HepG2 (cell line): Measurements from ENCODE around the gene ALDOA.

Source experiments
- ATF7 ChIP-seq, 2 experiments: fragments of 450-650 bp in 1 of 2; sonication (generic) in 1 of 2; formaldehyde crosslinking in 1 of 2; IDR thresholded peaks; 2 replicates each; pipeline versions ENCODE4 v1.4.0 to v1.6.1; 2016 to 2020; ENCODE audit warnings: antibody characterized with exemption in 1 of 2, mild to moderate bottlenecking in 1 of 2, missing genetic modification reagents in 1 of 2
- BCL6 ChIP-seq: IDR thresholded peaks from 2 replicates; pipeline ENCODE4 v1.6.1; 2016; ENCODE audit warnings: missing genetic modification reagents, missing compliant biosample characterization
- BHLHE40 ChIP-seq: IDR thresholded peaks from 2 replicates; pipeline ENCODE4 v1.6.1; 2011; ENCODE audit warnings: low read length, improper control_type of control experiment
- CTCF ChIP-seq: sonication (generic); formaldehyde crosslinking; IDR thresholded peaks from 2 replicates; pipeline ENCODE4 v1.5.0; 2020; ENCODE audit warnings: mild to moderate bottlenecking, missing genetic modification reagents, moderate library complexity
- PLSCR1 ChIP-seq: sonication (generic); formaldehyde crosslinking; IDR thresholded peaks from 2 replicates; pipeline ENCODE4 v1.5.0; 2020; ENCODE audit warnings: missing genetic modification reagents, mild to moderate bottlenecking, borderline replicate concordance
- POLR2A ChIP-seq, 2 experiments: IDR thresholded peaks; 2 replicates each; pipeline ENCODE4 v1.6.1; 2011; ENCODE audit warnings: low read depth in 2 of 2, low read length in 2 of 2, mild to moderate bottlenecking in 1 of 2, moderate library complexity in 1 of 2; ENCODE audit not compliant: insufficient read depth in 1 of 2
- ZNF12 ChIP-seq: sonication (generic); formaldehyde crosslinking; IDR thresholded peaks from 2 replicates; pipeline ENCODE4 v1.5.0; 2020; ENCODE audit warnings: missing genetic modification reagents

- TF ChIP-seq POLR2A (IDR thresholded peaks at IDR 0.05; ENCODE audit: insufficient read depth in 1 of 2, low read depth in 2 of 2, low read length in 2 of 2) (no peak), BHLHE40 (no peak), PLSCR1 (CRISPR knock-in tag) (no peak), CTCF (CRISPR knock-in tag) (no peak), BCL6 (CRISPR knock-in tag) (no peak), ATF7 (IDR thresholded peaks at IDR 0.05) (no peak), ATF7 (CRISPR knock-in tag; IDR thresholded peaks at IDR 0.05) (no peak), ZNF12 (CRISPR knock-in tag) (no peak)
These were observed 45.1 kb downstream of the ALDOA start for GRCh38 chr16:30110661-30111060.
